GM12878 (cell line): ENCODE measurements around the gene ENOX1. TPM values are rescaled to one million over a fixed set of nuclear protein-coding genes. Genes with fewer than 3 reads are reported as not detected.

Experiments used
- ATAC-seq: fragments of 200-7000 bp; cut with Tn5 transposase; 3 replicates; pipeline ENCODE4 v1.9.1; 2020; ENCODE audit warnings: mild to moderate bottlenecking, moderate library complexity
- BruUV-seq: library from RNA; stranded (reverse); fragments of 400-500 nt; replicated peaks from 2 replicates; lab custom pipeline; 2021; lab: Mats Ljungman, UMichigan
- CTCF ChIA-PET: fragments of 300-600 bp; sonication (Branson Sonifier 250); formaldehyde crosslinking; extraction: SDS; loops from one replicate; lab custom pipeline; 2021; ENCODE audit warnings: inconsistent platforms; lab: Yijun Ruan, JAX
- POLR2A ChIA-PET: fragments of 350-600 bp; formaldehyde crosslinking; extraction: SDS; loops from one replicate; lab custom pipeline; 2021; ENCODE audit warnings: inconsistent platforms; lab: Charles Lee
- RAD21 ChIA-PET: fragments of 300-600 bp; sonication (Branson Sonifier 250); formaldehyde crosslinking; loops from one replicate; lab custom pipeline; 2023; ENCODE audit warnings: antibody characterized with exemption; ENCODE audit not compliant: unreplicated experiment; lab: Charles Lee
- SMC1A ChIA-PET: fragments of 300-600 bp; sonication (Branson Sonifier 250); formaldehyde crosslinking; loops from one replicate; lab custom pipeline; 2023; ENCODE audit not compliant: unreplicated experiment, uncharacterized antibody; lab: Charles Lee
- DNase-seq: peaks from one replicate; pipeline ENCODE4 v3.0.0-alpha.2; 2011; ENCODE audit warnings: low read depth, low spot score
- FAIRE-seq: peaks from 3 replicates; lab custom pipeline; 2011; peaks lifted over from hg19 to GRCh38; lab: Jason Lieb, UNC
- H2AFZ ChIP-seq: 2 replicates; pipeline ENCODE4 v1.6.0; 2011; ENCODE audit warnings: low read depth, low read length, control low read depth; ENCODE audit not compliant: control insufficient read depth
- H3K27ac ChIP-seq: 2 replicates; pipeline ENCODE4 v1.5.1; 2011; ENCODE audit warnings: control low read depth; ENCODE audit not compliant: control insufficient read depth, insufficient read depth
- H3K27me3 ChIP-seq, 2 experiments: replicated peaks in 1 of 2; 2 replicates each; pipeline versions ENCODE4 v1.6.0 to v1.6.1; 2011; ENCODE audit warnings: low read length in 1 of 2; ENCODE audit not compliant: control insufficient read depth in 2 of 2, insufficient read depth in 2 of 2
- H3K36me3 ChIP-seq, 2 experiments: 2 replicates each; pipeline ENCODE4 v1.5.1; 2011; ENCODE audit warnings: low read length in 1 of 2; ENCODE audit not compliant: control insufficient read depth in 2 of 2, insufficient read depth in 2 of 2
- H3K4me1 ChIP-seq: 2 replicates; pipeline ENCODE4 v1.6.1; 2011; ENCODE audit warnings: mild to moderate bottlenecking, low read length, moderate library complexity, mixed read lengths; ENCODE audit not compliant: control insufficient read depth, insufficient read depth
- H3K4me2 ChIP-seq: 2 replicates; pipeline ENCODE4 v1.6.0; 2011; ENCODE audit warnings: control low read depth; ENCODE audit not compliant: control insufficient read depth, insufficient read depth
- H3K4me3 ChIP-seq: fragments of 200-600 bp; sonication (generic); 2 replicates; pipeline ENCODE4 v1.5.1; 2016
- H3K79me2 ChIP-seq: 2 replicates; pipeline ENCODE4 v1.6.0; 2011; ENCODE audit warnings: low read length; ENCODE audit not compliant: control insufficient read depth, insufficient read depth
- H3K9ac ChIP-seq: 2 replicates; pipeline ENCODE4 v1.8.0; 2011; ENCODE audit warnings: low read length, control low read depth, mixed read lengths; ENCODE audit not compliant: control insufficient read depth, insufficient read depth
- H3K9me3 ChIP-seq: replicated peaks from 3 replicates; pipeline ENCODE4 v1.5.1; 2011; ENCODE audit warnings: mild to moderate bottlenecking, low read length; ENCODE audit not compliant: control insufficient read depth, insufficient read depth
- H4K20me1 ChIP-seq: 2 replicates; pipeline ENCODE4 v1.6.0; 2011; ENCODE audit not compliant: control insufficient read depth, insufficient read depth
- BCL11A ChIP-seq: IDR thresholded peaks from 2 replicates; pipeline ENCODE4 v1.6.1; 2011; ENCODE audit warnings: low read depth, low read length
- BHLHE40 ChIP-seq, 2 experiments: fragments of 450-650 bp in 1 of 2; IDR thresholded peaks; 2 replicates each; pipeline ENCODE4 v1.6.1; 2011 to 2017; ENCODE audit warnings: low read depth in 2 of 2, borderline replicate concordance in 1 of 2, improper control_type of control experiment in 1 of 2, low read length in 1 of 2, mild to moderate bottlenecking in 1 of 2
- CREB1 ChIP-seq: IDR thresholded peaks from 2 replicates; pipeline ENCODE4 v1.6.1; 2012; ENCODE audit warnings: low read depth, mild to moderate bottlenecking, inconsistent platforms
- EED ChIP-seq: sonication (generic); IDR thresholded peaks from 2 replicates; pipeline ENCODE4 v1.6.1; 2016; ENCODE audit warnings: antibody characterized with exemption, low read depth
- GABPA ChIP-seq: IDR thresholded peaks from 2 replicates; pipeline ENCODE4 v1.6.1; 2014; ENCODE audit warnings: antibody characterized with exemption, low read depth, mild to moderate bottlenecking, inconsistent platforms
- KAT2A ChIP-seq: conservative IDR thresholded peaks from 2 replicates; pipeline ENCODE4 v1.6.1; 2011; ENCODE audit warnings: low read depth, low read length; ENCODE audit not compliant: control insufficient read depth
- MEF2A ChIP-seq: IDR thresholded peaks from 2 replicates; pipeline ENCODE4 v1.6.1; 2011; ENCODE audit warnings: low read depth, mild to moderate bottlenecking, low read length, moderate library complexity; ENCODE audit not compliant: insufficient read depth
- MXI1 ChIP-seq: fragments of 150-350 bp; IDR thresholded peaks from 2 replicates; pipeline ENCODE4 v1.6.1; 2011; ENCODE audit warnings: low read depth, mild to moderate bottlenecking, inconsistent platforms, low read length, improper control_type of control experiment
- NR2F1 ChIP-seq: fragments of 450-650 bp; conservative IDR thresholded peaks from 2 replicates; pipeline ENCODE4 v1.6.1; 2017; ENCODE audit warnings: mild to moderate bottlenecking
- ZNF207 ChIP-seq: fragments of 450-650 bp; IDR thresholded peaks from 2 replicates; pipeline ENCODE4 v1.6.1; 2014; ENCODE audit warnings: antibody characterized with exemption, mild to moderate bottlenecking, borderline replicate concordance
- WGBS: methylation state at CpG from one replicate; pipeline ENCODE4 v1.1.6; 2016; ENCODE audit warnings: low lambda C conversion rate; ENCODE audit not compliant: insufficient replicate concordance, insufficient coverage; ENCODE audit errors: missing lambda C conversion rate; 5-methylcytosine and 5-hydroxymethylcytosine counted together
- in situ Hi-C: fragments of 300-500 bp; cut with MboI; formaldehyde crosslinking; loops from 9 replicates; pipeline ENCODE4 v1.14.3; 2018; ENCODE audit warnings: mixed read lengths
- intact Hi-C: fragments of 100-400 bp; cut with micrococcal nuclease; formaldehyde crosslinking; loops from one replicate; pipeline ENCODE4 v1.14.2; 2022; ENCODE audit not compliant: unreplicated experiment
- polyA plus RNA-seq, 11 experiments: library from polyadenylated mRNA; depleted of rRNA in 4 of 11; unstranded in 6 of 11; stranded (reverse) in 5 of 11; fragments of >200 nt; fragmentation: Nextera tagmentation in 4 of 11; fragmentation: Illumina TruSeq in 1 of 11; extraction: Ambion mirVana in 4 of 11; extraction: Trizol in 1 of 11; gene quantifications; 1 replicate in 1 of 11; 2 replicates in 10 of 11; pipeline versions ENCODE4 v1.2.1 to v1.2.3, GENCODE V29; 2011 to 2016; ENCODE audit warnings: inconsistent platforms in 2 of 11, missing spikeins in 2 of 11, low read depth in 1 of 11
- total RNA-seq, 4 experiments: library from RNA; depleted of rRNA in 3 of 4; stranded (reverse); fragments of >200 nt in 3 of 4; fragmentation: Illumina TruSeq in 1 of 4; extraction: Trizol in 1 of 4; gene quantifications; 2 replicates each; pipeline versions ENCODE4 v1.2.1 to v1.2.3, GENCODE V29; 2013 to 2021
- TF ChIP-seq, protein P1 (sequence below): IDR thresholded peaks from 2 replicates; pipeline ENCODE4 v1.6.1; 2011; ENCODE audit warnings: borderline replicate concordance, low read depth, mild to moderate bottlenecking, moderate library complexity, mixed read lengths, low read length; ENCODE audit not compliant: insufficient read depth; ENCODE audit errors: extremely low read length
- TF ChIP-seq, protein P2 (sequence below): fragments of 450-650 bp; IDR thresholded peaks from 2 replicates; pipeline ENCODE4 v1.6.1; 2017; ENCODE audit warnings: mild to moderate bottlenecking, moderate library complexity
- TF ChIP-seq, protein P3 (sequence below): IDR thresholded peaks from 2 replicates; pipeline ENCODE4 v1.6.1; 2011; ENCODE audit warnings: low read depth, low read length, improper control_type of control experiment, borderline replicate concordance
- TF ChIP-seq, protein P4 (sequence below): IDR thresholded peaks from 2 replicates; pipeline ENCODE4 v1.6.1; 2011; ENCODE audit warnings: mild to moderate bottlenecking, low read depth, low read length, moderate library complexity; ENCODE audit not compliant: insufficient replicate concordance
- TF ChIP-seq, protein P5 (sequence below): IDR thresholded peaks from 2 replicates; pipeline ENCODE4 v1.6.1; 2011; ENCODE audit warnings: borderline replicate concordance, low read depth, mild to moderate bottlenecking, moderate library complexity, low read length; ENCODE audit not compliant: insufficient read depth, poor library complexity, severe bottlenecking

The ENOX1 gene
- total and polyA plus RNA-seq, 10 of the 15 experiments (the other 5 are each of a cell fraction or from before 2014, with no cell fraction given) = 0.11 to 0.26 (median 0.15) TPM

DNA sequence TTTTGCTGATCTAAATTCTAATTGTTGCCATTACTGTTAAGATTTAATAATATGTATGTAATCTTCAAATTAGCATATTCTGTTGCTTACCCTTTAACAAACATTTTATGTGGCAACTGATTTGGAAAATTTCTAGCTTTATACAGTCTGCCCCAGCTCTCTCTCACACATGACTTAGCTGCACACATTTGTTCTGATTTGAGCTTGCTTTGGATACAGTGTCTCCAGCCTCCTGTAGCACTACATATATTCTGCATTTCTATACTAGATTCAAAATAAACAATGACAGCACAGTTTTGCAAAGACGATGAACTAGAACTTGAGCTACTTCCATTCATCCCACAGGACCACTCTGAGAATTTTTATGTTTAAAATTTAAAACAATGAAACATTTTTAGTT is 508.6 kb downstream of the ENOX1 start:
- Histone ChIP-seq H3K9ac (no peak overlapping the region), H3K27me3 (no peaks in the 10 kb centered on the region; a peak in 2 of 4 replicates), H3K4me3 (no peak overlapping the region), H3K4me1 (no peaks in the 10 kb centered on the region), H3K4me2 (no peak overlapping the region), H4K20me1 (no peaks in the 10 kb centered on the region), H3K27ac (no peak overlapping the region), H3K36me3 (no peaks in the 10 kb centered on the region), H2AFZ (no peak overlapping the region), H3K79me2 (no peaks in the 10 kb centered on the region), H3K9me3 (no peaks in the 10 kb centered on the region)
- intact Hi-C loops (no loop called here), in situ Hi-C loops (no loop called here)
- SMC1A ChIA-PET = interaction anchor here (1.2 kb wide), 1 partner anchor 9 kb away, joined by 5 read pairs; no protein-coding TSS in a partner anchor
- RAD21 ChIA-PET = interaction anchor here (1.1 to 1.2 kb wide), 2 partner anchors 27 to 101 kb away, joined by 3 read pairs; no protein-coding TSS in a partner anchor
- no peak for ATAC-seq
- WGBS = 48% methylated on average over 1 of the region's 1 CpG
- POLR2A ChIA-PET = no interaction called here
- FAIRE-seq = no peak
- no peak for DNase-seq
- CTCF ChIA-PET = no interaction called here
- BruUV-seq = no TSS peak
- TF ChIP-seq CREB1 (no peak), BCL11A (no peak), GABPA (no peak), BHLHE40 (IDR thresholded peaks at IDR 0.05; ENCODE audit: borderline replicate concordance in 1 of 2, low read depth in 2 of 2, low read length in 1 of 2) (no peak), MEF2A (no peak), KAT2A (no peak), EED (no peak), NR2F1 (no peak), MXI1 (no peak), ZNF207 (no peak)
- TF ChIP-seq, protein P1, sequence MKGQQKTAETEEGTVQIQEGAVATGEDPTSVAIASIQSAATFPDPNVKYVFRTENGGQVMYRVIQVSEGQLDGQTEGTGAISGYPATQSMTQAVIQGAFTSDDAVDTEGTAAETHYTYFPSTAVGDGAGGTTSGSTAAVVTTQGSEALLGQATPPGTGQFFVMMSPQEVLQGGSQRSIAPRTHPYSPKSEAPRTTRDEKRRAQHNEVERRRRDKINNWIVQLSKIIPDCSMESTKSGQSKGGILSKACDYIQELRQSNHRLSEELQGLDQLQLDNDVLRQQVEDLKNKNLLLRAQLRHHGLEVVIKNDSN = no peak
- TF ChIP-seq, protein P2, sequence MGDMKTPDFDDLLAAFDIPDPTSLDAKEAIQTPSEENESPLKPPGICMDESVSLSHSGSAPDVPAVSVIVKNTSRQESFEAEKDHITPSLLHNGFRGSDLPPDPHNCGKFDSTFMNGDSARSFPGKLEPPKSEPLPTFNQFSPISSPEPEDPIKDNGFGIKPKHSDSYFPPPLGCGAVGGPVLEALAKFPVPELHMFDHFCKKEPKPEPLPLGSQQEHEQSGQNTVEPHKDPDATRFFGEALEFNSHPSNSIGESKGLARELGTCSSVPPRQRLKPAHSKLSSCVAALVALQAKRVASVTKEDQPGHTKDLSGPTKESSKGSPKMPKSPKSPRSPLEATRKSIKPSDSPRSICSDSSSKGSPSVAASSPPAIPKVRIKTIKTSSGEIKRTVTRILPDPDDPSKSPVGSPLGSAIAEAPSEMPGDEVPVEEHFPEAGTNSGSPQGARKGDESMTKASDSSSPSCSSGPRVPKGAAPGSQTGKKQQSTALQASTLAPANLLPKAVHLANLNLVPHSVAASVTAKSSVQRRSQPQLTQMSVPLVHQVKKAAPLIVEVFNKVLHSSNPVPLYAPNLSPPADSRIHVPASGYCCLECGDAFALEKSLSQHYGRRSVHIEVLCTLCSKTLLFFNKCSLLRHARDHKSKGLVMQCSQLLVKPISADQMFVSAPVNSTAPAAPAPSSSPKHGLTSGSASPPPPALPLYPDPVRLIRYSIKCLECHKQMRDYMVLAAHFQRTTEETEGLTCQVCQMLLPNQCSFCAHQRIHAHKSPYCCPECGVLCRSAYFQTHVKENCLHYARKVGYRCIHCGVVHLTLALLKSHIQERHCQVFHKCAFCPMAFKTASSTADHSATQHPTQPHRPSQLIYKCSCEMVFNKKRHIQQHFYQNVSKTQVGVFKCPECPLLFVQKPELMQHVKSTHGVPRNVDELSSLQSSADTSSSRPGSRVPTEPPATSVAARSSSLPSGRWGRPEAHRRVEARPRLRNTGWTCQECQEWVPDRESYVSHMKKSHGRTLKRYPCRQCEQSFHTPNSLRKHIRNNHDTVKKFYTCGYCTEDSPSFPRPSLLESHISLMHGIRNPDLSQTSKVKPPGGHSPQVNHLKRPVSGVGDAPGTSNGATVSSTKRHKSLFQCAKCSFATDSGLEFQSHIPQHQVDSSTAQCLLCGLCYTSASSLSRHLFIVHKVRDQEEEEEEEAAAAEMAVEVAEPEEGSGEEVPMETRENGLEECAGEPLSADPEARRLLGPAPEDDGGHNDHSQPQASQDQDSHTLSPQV = no peak
- TF ChIP-seq, protein P3, sequence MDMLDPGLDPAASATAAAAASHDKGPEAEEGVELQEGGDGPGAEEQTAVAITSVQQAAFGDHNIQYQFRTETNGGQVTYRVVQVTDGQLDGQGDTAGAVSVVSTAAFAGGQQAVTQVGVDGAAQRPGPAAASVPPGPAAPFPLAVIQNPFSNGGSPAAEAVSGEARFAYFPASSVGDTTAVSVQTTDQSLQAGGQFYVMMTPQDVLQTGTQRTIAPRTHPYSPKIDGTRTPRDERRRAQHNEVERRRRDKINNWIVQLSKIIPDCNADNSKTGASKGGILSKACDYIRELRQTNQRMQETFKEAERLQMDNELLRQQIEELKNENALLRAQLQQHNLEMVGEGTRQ = no peak
- TF ChIP-seq, protein P4, sequence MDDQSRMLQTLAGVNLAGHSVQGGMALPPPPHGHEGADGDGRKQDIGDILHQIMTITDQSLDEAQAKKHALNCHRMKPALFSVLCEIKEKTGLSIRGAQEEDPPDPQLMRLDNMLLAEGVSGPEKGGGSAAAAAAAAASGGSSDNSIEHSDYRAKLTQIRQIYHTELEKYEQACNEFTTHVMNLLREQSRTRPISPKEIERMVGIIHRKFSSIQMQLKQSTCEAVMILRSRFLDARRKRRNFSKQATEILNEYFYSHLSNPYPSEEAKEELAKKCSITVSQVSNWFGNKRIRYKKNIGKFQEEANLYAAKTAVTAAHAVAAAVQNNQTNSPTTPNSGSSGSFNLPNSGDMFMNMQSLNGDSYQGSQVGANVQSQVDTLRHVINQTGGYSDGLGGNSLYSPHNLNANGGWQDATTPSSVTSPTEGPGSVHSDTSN = no peak
- TF ChIP-seq, protein P5, sequence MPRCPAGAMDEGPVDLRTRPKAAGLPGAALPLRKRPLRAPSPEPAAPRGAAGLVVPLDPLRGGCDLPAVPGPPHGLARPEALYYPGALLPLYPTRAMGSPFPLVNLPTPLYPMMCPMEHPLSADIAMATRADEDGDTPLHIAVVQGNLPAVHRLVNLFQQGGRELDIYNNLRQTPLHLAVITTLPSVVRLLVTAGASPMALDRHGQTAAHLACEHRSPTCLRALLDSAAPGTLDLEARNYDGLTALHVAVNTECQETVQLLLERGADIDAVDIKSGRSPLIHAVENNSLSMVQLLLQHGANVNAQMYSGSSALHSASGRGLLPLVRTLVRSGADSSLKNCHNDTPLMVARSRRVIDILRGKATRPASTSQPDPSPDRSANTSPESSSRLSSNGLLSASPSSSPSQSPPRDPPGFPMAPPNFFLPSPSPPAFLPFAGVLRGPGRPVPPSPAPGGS = no peak
